DOHH2 (cell line): Measurements from ENCODE around the gene TMCO4.

Experiments
- EZH2phosphoT487 ChIP-seq: fragments of 200-600 bp; sonication (generic); IDR thresholded peaks from 2 replicates; pipeline ENCODE4 v1.6.1; 2017; ENCODE audit warnings: borderline replicate concordance, mild to moderate bottlenecking, antibody characterized with exemption, low read length, moderate library complexity, mixed read lengths
- TF ChIP-seq, protein P1 (sequence below): fragments of 200-600 bp; sonication (generic); IDR thresholded peaks from one replicate; pipeline ENCODE4 v1.5.1; 2014; ENCODE audit warnings: antibody characterized with exemption, mild to moderate bottlenecking, low read depth, low read length; ENCODE audit not compliant: poor library complexity, severe bottlenecking

DNA sequence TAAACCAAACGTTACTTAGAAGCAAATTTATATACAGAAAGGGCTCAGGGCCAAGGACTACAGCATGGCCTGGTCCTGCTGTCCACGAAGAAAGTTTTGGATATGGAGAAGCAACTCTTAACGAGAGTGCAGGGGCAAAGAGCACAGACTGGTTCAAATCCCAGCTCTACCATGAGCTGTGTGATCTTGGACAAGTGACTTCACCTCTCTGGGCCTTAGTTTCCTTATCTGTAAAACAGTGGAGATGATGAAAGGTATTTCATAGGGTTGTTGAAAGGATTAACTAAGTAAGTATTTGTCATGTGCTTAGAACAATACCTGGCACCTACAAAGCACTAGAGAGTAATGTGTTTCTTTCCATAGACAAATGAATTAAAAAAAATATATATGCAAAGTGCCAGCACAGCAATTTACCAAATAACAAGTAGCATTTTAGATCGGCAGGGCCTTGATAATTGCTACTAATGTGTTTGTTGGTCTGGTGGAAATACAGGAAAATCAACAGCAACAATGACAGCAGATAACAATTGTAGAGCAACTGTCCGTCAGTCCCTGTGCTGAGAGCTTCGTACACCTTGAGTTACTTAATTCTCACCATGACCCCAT is 25.4 kb downstream of the TMCO4 start:
- TF ChIP-seq, protein P1, sequence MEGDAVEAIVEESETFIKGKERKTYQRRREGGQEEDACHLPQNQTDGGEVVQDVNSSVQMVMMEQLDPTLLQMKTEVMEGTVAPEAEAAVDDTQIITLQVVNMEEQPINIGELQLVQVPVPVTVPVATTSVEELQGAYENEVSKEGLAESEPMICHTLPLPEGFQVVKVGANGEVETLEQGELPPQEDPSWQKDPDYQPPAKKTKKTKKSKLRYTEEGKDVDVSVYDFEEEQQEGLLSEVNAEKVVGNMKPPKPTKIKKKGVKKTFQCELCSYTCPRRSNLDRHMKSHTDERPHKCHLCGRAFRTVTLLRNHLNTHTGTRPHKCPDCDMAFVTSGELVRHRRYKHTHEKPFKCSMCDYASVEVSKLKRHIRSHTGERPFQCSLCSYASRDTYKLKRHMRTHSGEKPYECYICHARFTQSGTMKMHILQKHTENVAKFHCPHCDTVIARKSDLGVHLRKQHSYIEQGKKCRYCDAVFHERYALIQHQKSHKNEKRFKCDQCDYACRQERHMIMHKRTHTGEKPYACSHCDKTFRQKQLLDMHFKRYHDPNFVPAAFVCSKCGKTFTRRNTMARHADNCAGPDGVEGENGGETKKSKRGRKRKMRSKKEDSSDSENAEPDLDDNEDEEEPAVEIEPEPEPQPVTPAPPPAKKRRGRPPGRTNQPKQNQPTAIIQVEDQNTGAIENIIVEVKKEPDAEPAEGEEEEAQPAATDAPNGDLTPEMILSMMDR: no peak
- no peak for TF ChIP-seq EZH2phosphoT487
